ENCODE results near the gene NDUFS7. TPM values are rescaled to one million over a fixed set of nuclear protein-coding genes. Genes with fewer than 3 reads are reported as not detected.

Gene NDUFS7
- total and polyA plus RNA-seq, 5 experiments from 2014 or later = 65.3 to 233 (median 211) TPM

GRCh38 chr19:1379961-1380489 lies 3.7 kb upstream of the NDUFS7 start:
- no peak overlapping the region for H3K4me3 Mint-ChIP-seq
- peaks cover 0 to 5% (median 2%) of the 10 kb centered on the region in 5 donors for H3K27me3 Mint-ChIP-seq
- POLR2A ChIA-PET = no interaction called here
- H3K9me3 Mint-ChIP-seq = peaks cover 0 to 7% (median 0%) of the 10 kb centered on the region in 9 donors
- H3K36me3 Mint-ChIP-seq = peaks cover 0 to 10% (median 4%) of the 10 kb centered on the region in 3 donors
- H3K4me1 Mint-ChIP-seq = peaks cover 14 to 19% (median 18%) of the 10 kb centered on the region in 4 donors
- ATAC-seq (no peak), DNase-seq (no peak)
- no peak overlapping the region for H3K27ac Mint-ChIP-seq

- no peak overlapping the region for H3K27ac Mint-ChIP-seq
- no peak overlapping the region for H3K4me3 Mint-ChIP-seq
- POLR2A ChIA-PET = interaction anchor here (0.6 to 2.1 kb wide), 9 partner anchors 18 to 1500 kb away, joined by 3 to 15 read pairs (median 5); partner anchors contain the start of genes CIRBP and FAM174C
- H3K4me1 Mint-ChIP-seq = peaks cover 18 to 32% (median 25%) of the 10 kb centered on the region in 4 donors
- no peak for ATAC-seq
- no peak for DNase-seq
- H3K27me3 Mint-ChIP-seq = peaks cover 0 to 5% (median 2%) of the 10 kb centered on the region in 5 donors
- peaks cover 0 to 7% (median 0%) of the 10 kb centered on the region in 9 donors for H3K9me3 Mint-ChIP-seq
- peaks cover 0 to 6% (median 4%) of the 10 kb centered on the region in 3 donors for H3K36me3 Mint-ChIP-seq
These were observed 1.5 kb upstream of the NDUFS7 start for GRCh38 chr19:1382250-1382649.

GRCh38 chr19:1383017-1383311 lies 743 bp upstream of the NDUFS7 start:
- Mint-ChIP-seq H3K4me1 (peaks cover 19 to 32% (median 25%) of the 10 kb centered on the region in 4 donors), H3K9me3 (peaks cover 0 to 7% (median 0%) of the 10 kb centered on the region in 9 donors), H3K36me3 (peaks cover 0 to 8% (median 4%) of the 10 kb centered on the region in 3 donors), H3K27ac (peak overlapping the region; percentile 94 to 100 (median 97)), H3K4me3 (peak overlapping the region; percentile 85 to 98 (median 94)), H3K27me3 (peaks cover 0 to 5% (median 2%) of the 10 kb centered on the region in 5 donors)
- POLR2A ChIA-PET = interaction anchor here (0.5 to 2.1 kb wide), 17 partner anchors 10 to 1224 kb away, joined by 3 to 15 read pairs (median 4); partner anchors contain the start of genes CIRBP, FAM174C and REEP6
- DNase-seq (no peak), ATAC-seq (no peak)

- Mint-ChIP-seq H3K4me1 (peaks cover 19 to 32% (median 28%) of the 10 kb centered on the region in 4 donors), H3K4me3 (peak overlapping the region; percentile 63 to 98 (median 90)), H3K36me3 (peaks cover 0 to 11% (median 4%) of the 10 kb centered on the region in 3 donors), H3K27ac (peak overlapping the region in 9 of 10 donors; percentile 31 to 100 (median 84)), H3K27me3 (peaks cover 0 to 5% (median 2%) of the 10 kb centered on the region in 5 donors), H3K9me3 (peaks cover 0 to 7% (median 0%) of the 10 kb centered on the region in 9 donors)
- no peak for DNase-seq
- peak in 1 of 2 donors; percentile 3 for ATAC-seq
- POLR2A ChIA-PET = interaction anchor here (0.5 to 2.0 kb wide), 4 partner anchors 13 to 138 kb away, joined by 3 to 8 read pairs (median 4); partner anchors contain the start of gene CIRBP
These were observed 367 bp downstream of the NDUFS7 start for GRCh38 chr19:1384085-1384462.

- H3K4me1 Mint-ChIP-seq = peaks cover 19 to 32% (median 28%) of the 10 kb centered on the region in 4 donors
These were observed 887 bp downstream of the NDUFS7 start for GRCh38 chr19:1384478-1385110.

GRCh38 chr19:1385816-1386215 lies 2.1 kb downstream of the NDUFS7 start:
- H3K36me3 Mint-ChIP-seq = peaks cover 0 to 26% (median 4%) of the 10 kb centered on the region in 3 donors
- H3K27me3 Mint-ChIP-seq = peaks cover 0 to 5% (median 2%) of the 10 kb centered on the region in 5 donors
- DNase-seq (no peak), ATAC-seq (no peak)
- POLR2A ChIA-PET = interaction anchor here (0.6 to 2.0 kb wide), 4 partner anchors 11 to 699 kb away, joined by 3 to 8 read pairs (median 4); a partner anchor contains a TSS
- no peak overlapping the region for H3K27ac Mint-ChIP-seq
- peak overlapping the region in 3 of 10 donors; percentile 42 to 63 (median 54) for H3K4me3 Mint-ChIP-seq
- peaks cover 0 to 7% (median 0%) of the 10 kb centered on the region in 9 donors for H3K9me3 Mint-ChIP-seq
- peaks cover 16 to 32% (median 28%) of the 10 kb centered on the region in 4 donors for H3K4me1 Mint-ChIP-seq

More at GRCh38 chr19:1384478-1385110, 887 bp downstream of the NDUFS7 start:
- peak overlapping the region; percentile 63 to 98 (median 90) for H3K4me3 Mint-ChIP-seq
- peak overlapping the region; percentile 7 to 99 (median 68) for H3K27ac Mint-ChIP-seq
- H3K27me3 Mint-ChIP-seq = peaks cover 0 to 5% (median 2%) of the 10 kb centered on the region in 5 donors
- ATAC-seq (no peak), DNase-seq (peak in 1 of 10 donors; percentile 7)
- H3K9me3 Mint-ChIP-seq = peaks cover 0 to 7% (median 0%) of the 10 kb centered on the region in 9 donors
- H3K36me3 Mint-ChIP-seq = peaks cover 0 to 16% (median 4%) of the 10 kb centered on the region in 3 donors
- POLR2A ChIA-PET = interaction anchor here (0.5 to 2.0 kb wide), 4 partner anchors 12 to 138 kb away, joined by 3 to 8 read pairs (median 4); partner anchors contain the start of gene CIRBP

GRCh38 chr19:1386945-1387683 lies 3.4 kb downstream of the NDUFS7 start:
- Mint-ChIP-seq H3K27ac (peak overlapping the region in 2 of 10 donors; percentile 9 to 52), H3K9me3 (peaks cover 0 to 7% (median 0%) of the 10 kb centered on the region in 9 donors), H3K4me3 (peak overlapping the region in 2 of 10 donors; percentile 16 to 36), H3K4me1 (peaks cover 16 to 32% (median 28%) of the 10 kb centered on the region in 4 donors), H3K36me3 (peaks cover 0 to 38% (median 4%) of the 10 kb centered on the region in 3 donors), H3K27me3 (peaks cover 0 to 5% (median 2%) of the 10 kb centered on the region in 5 donors)
- POLR2A ChIA-PET = interaction anchor here (0.6 kb wide), 1 partner anchor 38 kb away, joined by 4 read pairs; no protein-coding TSS in a partner anchor
- DNase-seq (no peak), ATAC-seq (no peak)

GRCh38 chr19:1387684-1388636 lies 4.3 kb downstream of the NDUFS7 start:
- peak overlapping the region in 1 of 10 donors; percentile 16 for H3K4me3 Mint-ChIP-seq
- H3K36me3 Mint-ChIP-seq = peaks cover 0 to 42% (median 4%) of the 10 kb centered on the region in 3 donors
- H3K4me1 Mint-ChIP-seq = peaks cover 15 to 30% (median 25%) of the 10 kb centered on the region in 4 donors

GRCh38 chr19:1388637-1389026 lies 4.9 kb downstream of the NDUFS7 start:
- Mint-ChIP-seq H3K36me3 (peaks cover 0 to 41% (median 0%) of the 10 kb centered on the region in 3 donors), H3K4me3 (peak overlapping the region in 1 of 10 donors; percentile 60)

More at GRCh38 chr19:1387684-1388636, 4.3 kb downstream of the NDUFS7 start:
- Mint-ChIP-seq H3K27me3 (peaks cover 0 to 5% (median 2%) of the 10 kb centered on the region in 5 donors), H3K27ac (no peak overlapping the region), H3K9me3 (peaks cover 0 to 6% (median 0%) of the 10 kb centered on the region in 9 donors)
- ATAC-seq = no peak
- POLR2A ChIA-PET = interaction anchor here (0.6 kb wide), 2 partner anchors 13 to 38 kb away, joined by 3 to 4 read pairs; no protein-coding TSS in a partner anchor
- no peak for DNase-seq

GRCh38 chr19:1389033-1389940 lies 5.6 kb downstream of the NDUFS7 start:
- POLR2A ChIA-PET = interaction anchor here (0.6 kb wide), 1 partner anchor 15 kb away, joined by 3 read pairs; no protein-coding TSS in a partner anchor
- ATAC-seq (no peak), DNase-seq (no peak)
- peaks cover 0 to 41% (median 0%) of the 10 kb centered on the region in 3 donors for H3K36me3 Mint-ChIP-seq
- H3K27ac Mint-ChIP-seq = no peak overlapping the region
- H3K4me1 Mint-ChIP-seq = peaks cover 7 to 25% (median 15%) of the 10 kb centered on the region in 4 donors
- H3K27me3 Mint-ChIP-seq = no peaks in the 10 kb centered on the region
- H3K4me3 Mint-ChIP-seq = peak overlapping the region in 1 of 10 donors; percentile 60
- H3K9me3 Mint-ChIP-seq = no peaks in the 10 kb centered on the region

More at GRCh38 chr19:1388637-1389026, 4.9 kb downstream of the NDUFS7 start:
- POLR2A ChIA-PET = interaction anchor here (0.6 kb wide), 1 partner anchor 14 kb away, joined by 3 read pairs; no protein-coding TSS in a partner anchor
- no peak for ATAC-seq
- Mint-ChIP-seq H3K9me3 (peaks cover 0 to under 1% (median 0%) of the 10 kb centered on the region in 9 donors), H3K27ac (no peak overlapping the region), H3K27me3 (peaks cover 0 to under 1% (median 0%) of the 10 kb centered on the region in 5 donors), H3K4me1 (peaks cover 8 to 25% (median 18%) of the 10 kb centered on the region in 4 donors)
- no peak for DNase-seq

Measured in naive thymus-derived CD8-positive, alpha-beta T cell (primary cell).